OCI-LY7 (cell line): ENCODE results near the gene TAOK1. TPM values are rescaled to one million over a fixed set of nuclear protein-coding genes. Genes with fewer than 3 reads are reported as not detected.

Experiments
- BruUV-seq: library from RNA; stranded (reverse); fragments of 400-500 nt; replicated peaks from 2 replicates; lab custom pipeline; 2021; lab: Mats Ljungman, UMichigan
- CTCF ChIA-PET: fragments of 300-600 bp; sonication (Branson Sonifier 250); formaldehyde crosslinking; loops from one replicate; lab custom pipeline; 2022; ENCODE audit warnings: antibody characterized with exemption; ENCODE audit not compliant: unreplicated experiment; lab: Charles Lee
- POLR2A ChIA-PET: fragments of 300-600 bp; sonication (Branson Sonifier 250); formaldehyde crosslinking; loops from one replicate; lab custom pipeline; 2022; ENCODE audit warnings: antibody characterized with exemption; lab: Charles Lee
- DNase-seq: peaks from one replicate; pipeline ENCODE4 v3.0.0-alpha.2; 2015; ENCODE audit warnings: low spot score
- H2AFZ ChIP-seq: fragments of 200-600 bp; sonication (generic), shearing (Covaris generic); 2 replicates; pipeline ENCODE4 v1.6.1; 2014; ENCODE audit warnings: mild to moderate bottlenecking, antibody characterized with exemption, low read length, moderate library complexity
- H3K27ac ChIP-seq: fragments of 200-600 bp; sonication (generic); 2 replicates; pipeline ENCODE4 v1.5.1; 2014; ENCODE audit warnings: mixed run types, low read depth, mild to moderate bottlenecking, moderate library complexity, low read length, inconsistent platforms; ENCODE audit not compliant: poor library complexity, severe bottlenecking
- H3K36me3 ChIP-seq: fragments of 200-600 bp; sonication (generic); 2 replicates; pipeline ENCODE4 v1.6.1; 2014; ENCODE audit warnings: mild to moderate bottlenecking, antibody characterized with exemption, low read length, moderate library complexity, mixed read lengths; ENCODE audit not compliant: insufficient read depth
- H3K4me1 ChIP-seq: fragments of 200-600 bp; sonication (generic); 2 replicates; pipeline ENCODE4 v1.5.1; 2014; ENCODE audit warnings: mild to moderate bottlenecking, low read length; ENCODE audit not compliant: insufficient read depth, poor library complexity, severe bottlenecking
- H3K4me2 ChIP-seq: fragments of 200-600 bp; sonication (generic); 2 replicates; pipeline ENCODE4 v1.6.1; 2014; ENCODE audit warnings: mild to moderate bottlenecking, low read length
- H3K4me3 ChIP-seq: fragments of 200-600 bp; sonication (generic); 2 replicates; pipeline ENCODE4 v1.5.1; 2014; ENCODE audit warnings: mild to moderate bottlenecking, low read depth, low read length; ENCODE audit not compliant: poor library complexity, severe bottlenecking
- H3K79me2 ChIP-seq: fragments of 200-600 bp; sonication (generic); 2 replicates; pipeline ENCODE4 v1.6.1; 2016; ENCODE audit warnings: low read depth, mild to moderate bottlenecking, low read length, moderate library complexity, mixed read lengths; ENCODE audit not compliant: insufficient read depth
- H3K9me2 ChIP-seq: fragments of 200-600 bp; sonication (generic); 2 replicates; pipeline ENCODE4 v1.6.1; 2016; ENCODE audit warnings: mild to moderate bottlenecking, low read length, mixed read lengths; ENCODE audit not compliant: insufficient read depth
- H3K9me3 ChIP-seq: fragments of 200-600 bp; sonication (generic); 2 replicates; pipeline ENCODE4 v1.6.1; 2014; ENCODE audit warnings: mild to moderate bottlenecking, mixed run types, low read length, mixed read lengths
- H4K20me1 ChIP-seq: fragments of 200-600 bp; sonication (generic); 2 replicates; pipeline ENCODE4 v1.6.1; 2014; ENCODE audit warnings: mild to moderate bottlenecking, antibody characterized with exemption, low read length, moderate library complexity, mixed read lengths; ENCODE audit not compliant: insufficient read depth
- EZH2phosphoT487 ChIP-seq: fragments of 200-600 bp; sonication (generic); IDR thresholded peaks from 2 replicates; pipeline ENCODE4 v1.6.1; 2018; ENCODE audit warnings: low read depth, borderline replicate concordance, mild to moderate bottlenecking, mixed run types, antibody characterized with exemption, low read length, moderate library complexity, mixed read lengths
- intact Hi-C: fragments of 100-400 bp; cut with micrococcal nuclease; formaldehyde crosslinking; loops from one replicate; pipeline ENCODE4 v1.10.0; 2022; ENCODE audit not compliant: unreplicated experiment
- total RNA-seq, 2 experiments: library from RNA; depleted of rRNA in 1 of 2; stranded (reverse); fragments of >200 nt in 1 of 2; shearing (Covaris generic) in 1 of 2; gene quantifications; 2 replicates each; pipeline ENCODE4 v1.2.3, GENCODE V29; 2014 to 2022
- TF ChIP-seq, protein P1 (sequence below): fragments of 200-600 bp; sonication (generic); conservative IDR thresholded peaks from 2 replicates; pipeline ENCODE4 v1.5.1; 2014; ENCODE audit warnings: mild to moderate bottlenecking, antibody characterized with exemption, low read length, moderate library complexity, mixed read lengths

TAOK1 gene
- total RNA-seq, 2 experiments from 2014 or later = 30.4 to 46.8 TPM

DNA sequence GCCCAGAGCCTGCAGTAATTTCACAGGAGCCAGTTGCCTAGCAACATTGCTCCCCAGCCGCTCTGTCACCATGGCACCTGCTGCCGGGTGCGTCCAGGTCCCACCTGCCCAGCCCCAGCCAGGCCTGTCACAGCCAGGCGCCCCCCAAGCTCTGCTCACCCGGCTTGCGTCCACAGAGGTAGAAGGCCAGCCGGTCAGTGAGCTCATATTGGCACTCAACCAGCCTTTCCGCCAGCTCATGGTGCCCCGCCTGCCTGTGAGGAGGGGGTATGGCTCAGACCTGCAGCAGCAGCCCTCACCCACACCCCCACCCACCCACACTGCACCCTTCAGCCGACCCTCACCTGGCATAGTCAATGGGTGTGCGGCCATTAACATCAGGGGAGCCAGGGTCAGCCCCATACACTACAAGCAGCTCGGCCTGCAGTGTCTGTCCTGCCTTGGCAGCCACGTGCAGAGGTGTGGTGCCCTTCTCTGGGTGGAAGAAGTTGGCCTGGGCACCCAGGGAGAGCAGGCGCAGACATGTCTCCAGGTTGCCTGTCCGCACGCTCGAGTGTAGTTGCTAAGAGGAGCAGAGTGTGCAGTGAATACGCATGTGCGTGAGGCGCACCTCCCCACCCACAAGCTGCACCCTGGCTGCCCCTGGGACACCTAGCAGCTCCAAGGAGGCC, 191.6 kb downstream of the TAOK1 start:
- CTCF ChIA-PET = interaction anchor here (1.6 kb wide), 1 partner anchor 10 kb away, joined by 4 read pairs; no protein-coding TSS in a partner anchor
- POLR2A ChIA-PET = no interaction called here
- H3K27ac ChIP-seq = no peak overlapping the region
- no peak overlapping the region for H2AFZ ChIP-seq
- no TSS peak for BruUV-seq
- H3K36me3 ChIP-seq = peaks cover 53% of the 10 kb centered on the region
- peaks cover 38% of the 10 kb centered on the region for H3K4me1 ChIP-seq
- H3K79me2 ChIP-seq = peaks cover 24% of the 10 kb centered on the region; the same call in 1 of the 2 replicates
- no peak overlapping the region for H3K4me2 ChIP-seq
- H4K20me1 ChIP-seq = no peaks in the 10 kb centered on the region
- TF ChIP-seq, protein P1, sequence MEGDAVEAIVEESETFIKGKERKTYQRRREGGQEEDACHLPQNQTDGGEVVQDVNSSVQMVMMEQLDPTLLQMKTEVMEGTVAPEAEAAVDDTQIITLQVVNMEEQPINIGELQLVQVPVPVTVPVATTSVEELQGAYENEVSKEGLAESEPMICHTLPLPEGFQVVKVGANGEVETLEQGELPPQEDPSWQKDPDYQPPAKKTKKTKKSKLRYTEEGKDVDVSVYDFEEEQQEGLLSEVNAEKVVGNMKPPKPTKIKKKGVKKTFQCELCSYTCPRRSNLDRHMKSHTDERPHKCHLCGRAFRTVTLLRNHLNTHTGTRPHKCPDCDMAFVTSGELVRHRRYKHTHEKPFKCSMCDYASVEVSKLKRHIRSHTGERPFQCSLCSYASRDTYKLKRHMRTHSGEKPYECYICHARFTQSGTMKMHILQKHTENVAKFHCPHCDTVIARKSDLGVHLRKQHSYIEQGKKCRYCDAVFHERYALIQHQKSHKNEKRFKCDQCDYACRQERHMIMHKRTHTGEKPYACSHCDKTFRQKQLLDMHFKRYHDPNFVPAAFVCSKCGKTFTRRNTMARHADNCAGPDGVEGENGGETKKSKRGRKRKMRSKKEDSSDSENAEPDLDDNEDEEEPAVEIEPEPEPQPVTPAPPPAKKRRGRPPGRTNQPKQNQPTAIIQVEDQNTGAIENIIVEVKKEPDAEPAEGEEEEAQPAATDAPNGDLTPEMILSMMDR = no peak
- no peak for TF ChIP-seq EZH2phosphoT487
- intact Hi-C loops = loop anchor here (5.0 kb wide), 1 partner anchor 36 kb away; no protein-coding TSS in a partner anchor
- H3K9me3 ChIP-seq = no peaks in the 10 kb centered on the region
- no peak overlapping the region for H3K4me3 ChIP-seq
- no peaks in the 10 kb centered on the region for H3K9me2 ChIP-seq
- no peak for DNase-seq

DNA sequence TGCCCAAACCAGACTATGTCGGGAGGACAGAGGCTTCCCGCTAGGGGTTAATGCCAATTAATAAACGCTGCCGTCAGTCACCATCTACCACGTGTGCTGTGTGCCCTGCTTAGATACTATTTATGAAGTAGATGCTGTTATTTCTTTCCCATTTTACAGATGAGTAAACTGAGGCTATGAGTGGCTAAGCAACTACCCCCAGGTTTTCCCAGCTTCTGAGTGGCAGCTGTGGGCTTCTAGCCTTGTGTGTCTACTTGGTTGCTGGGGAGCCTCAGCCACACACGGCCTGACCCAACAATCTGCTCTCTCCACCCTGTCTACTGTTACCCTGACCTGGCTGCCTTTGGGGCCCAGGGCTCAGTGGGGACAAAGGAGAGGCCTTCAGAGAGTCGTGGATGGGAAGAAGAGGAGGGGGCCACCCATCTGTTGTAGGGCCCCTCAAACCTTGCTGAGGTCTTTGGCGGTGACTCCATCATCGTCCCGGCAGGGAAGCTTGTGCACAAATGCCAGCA, 192.1 kb downstream of the TAOK1 start:
- TF ChIP-seq EZH2phosphoT487 = no peak
- TF ChIP-seq, protein P1 = no peak
- H3K4me1 ChIP-seq = peaks cover 44% of the 10 kb centered on the region
- no peak overlapping the region for H2AFZ ChIP-seq
- no peak for DNase-seq
- no peaks in the 10 kb centered on the region for H3K9me2 ChIP-seq
- BruUV-seq = no TSS peak
- H3K27ac ChIP-seq = no peak overlapping the region
- POLR2A ChIA-PET = no interaction called here
- intact Hi-C loops = loop anchor here (5.0 kb wide), 1 partner anchor 35 kb away; no protein-coding TSS in a partner anchor
- H3K36me3 ChIP-seq = peaks cover 47% of the 10 kb centered on the region
- CTCF ChIA-PET = no interaction called here
- no peaks in the 10 kb centered on the region for H3K9me3 ChIP-seq
- H4K20me1 ChIP-seq = no peaks in the 10 kb centered on the region
- H3K4me2 ChIP-seq = no peak overlapping the region
- peaks cover 30% of the 10 kb centered on the region for H3K79me2 ChIP-seq
- H3K4me3 ChIP-seq = no peak overlapping the region

DNA sequence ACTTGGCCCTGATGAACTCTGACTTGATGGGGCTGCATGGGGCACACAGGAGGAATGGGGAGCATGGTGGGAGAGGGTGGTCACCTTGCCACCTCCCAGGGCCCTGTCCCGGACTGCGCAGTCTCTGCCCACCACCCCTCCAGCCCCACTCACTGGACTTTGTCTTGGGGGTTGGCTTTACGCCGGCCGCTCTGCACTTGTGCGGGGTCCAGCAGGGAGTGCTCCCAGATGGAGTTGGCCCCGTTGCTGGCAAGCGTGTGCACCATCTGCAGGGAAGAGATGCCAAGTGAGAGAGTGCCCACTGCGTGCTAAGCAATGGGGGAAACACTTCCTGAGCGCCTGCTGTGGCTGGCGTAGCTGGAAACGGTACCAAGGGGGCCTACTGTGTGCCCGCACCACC, 192.6 kb downstream of the TAOK1 start:
- no peak overlapping the region for H3K27ac ChIP-seq
- H4K20me1 ChIP-seq = no peaks in the 10 kb centered on the region
- H3K36me3 ChIP-seq = peaks cover 44% of the 10 kb centered on the region
- no peaks in the 10 kb centered on the region for H3K9me3 ChIP-seq
- H3K79me2 ChIP-seq = peaks cover 35% of the 10 kb centered on the region
- no peak overlapping the region for H3K4me3 ChIP-seq
- no TSS peak for BruUV-seq
- TF ChIP-seq, protein P1 = no peak
- no peak for TF ChIP-seq EZH2phosphoT487
- DNase-seq = no peak
- H3K9me2 ChIP-seq = no peaks in the 10 kb centered on the region
- ChIA-PET CTCF (no interaction called here), POLR2A (no interaction called here)
- H2AFZ ChIP-seq = no peak overlapping the region
- peaks cover 49% of the 10 kb centered on the region for H3K4me1 ChIP-seq
- H3K4me2 ChIP-seq = no peak overlapping the region
- intact Hi-C loops = loop anchor here (5.0 kb wide), 1 partner anchor 35 kb away; no protein-coding TSS in a partner anchor
